HCT116 (cell line): Measurements from ENCODE around the gene PRRT2. TPM values are rescaled to one million over a fixed set of nuclear protein-coding genes. Genes with fewer than 3 reads are reported as not detected.

Source experiments
- ATAC-seq: fragments of 200-7000 bp; cut with Tn5 transposase; 2 replicates; pipeline ENCODE4 v1.9.1; 2020; ENCODE audit warnings: mild to moderate bottlenecking, moderate library complexity
- BruUV-seq: library from RNA; stranded (reverse); fragments of 400-500 nt; replicated peaks from 2 replicates; lab custom pipeline; 2021; lab: Mats Ljungman, UMichigan
- CTCF ChIA-PET: fragments of 300-600 bp; sonication (Branson Sonifier 250); formaldehyde crosslinking; loops from one replicate; lab custom pipeline; 2021; ENCODE audit warnings: antibody characterized with exemption; lab: Charles Lee
- POLR2A ChIA-PET: fragments of 300-600, 350-600 bp; sonication (Branson Sonifier 250); formaldehyde crosslinking; loops from one replicate; lab custom pipeline; 2021; ENCODE audit warnings: antibody characterized with exemption; lab: Charles Lee
- RAD21 ChIA-PET, 2 experiments: fragments of 300-600 bp; sonication (Branson Sonifier 250); formaldehyde crosslinking; loops; one replicate each; lab custom pipeline; 2023; ENCODE audit warnings: low total read pairs in 2 of 2; ENCODE audit not compliant: uncharacterized antibody in 2 of 2, unreplicated experiment in 2 of 2, low non-redundant PET in 1 of 2; lab: Charles Lee
- DNase-seq: peaks from one replicate; pipeline ENCODE4 v3.0.0-alpha.2; 2010; ENCODE audit warnings: low read depth, low spot score
- H2AFZ ChIP-seq: fragments of 200-600 bp; shearing (Covaris generic), sonication (generic); 2 replicates; pipeline ENCODE4 v1.6.1; 2017; ENCODE audit warnings: low read depth, mixed run types, mixed read lengths, antibody characterized with exemption, low read length; ENCODE audit not compliant: poor library complexity, severe bottlenecking
- H3K27ac ChIP-seq: 2 replicates; pipeline ENCODE4 v1.5.1; 2012; ENCODE audit warnings: low read depth, low read length
- H3K27me3 ChIP-seq: fragments of 200-600 bp; sonication (generic); 2 replicates; pipeline ENCODE4 v1.6.1; 2016; ENCODE audit warnings: mixed run types, low read length, mixed read lengths; ENCODE audit not compliant: insufficient read depth
- H3K36me3 ChIP-seq, 2 experiments: fragments of 200-500 bp in 1 of 2; fragments of 200-600 bp in 1 of 2; sonication (Bioruptor generic) in 1 of 2; sonication (generic) in 1 of 2; 2 replicates each; pipeline versions ENCODE4 v1.5.1 to v1.6.1; 2014 to 2016; ENCODE audit warnings: low read length in 2 of 2, inconsistent platforms in 1 of 2, mixed read lengths in 1 of 2, mixed run types in 1 of 2; ENCODE audit not compliant: insufficient read depth in 2 of 2, control insufficient read depth in 1 of 2
- H3K4me1 ChIP-seq, 2 experiments: fragments of 200-600 bp in 1 of 2; sonication (generic) in 1 of 2; 2 replicates each; pipeline versions ENCODE4 v1.5.1 to v1.6.1; 2012 to 2017; ENCODE audit warnings: low read length in 2 of 2, inconsistent platforms in 1 of 2, mild to moderate bottlenecking in 1 of 2, mixed read lengths in 1 of 2, mixed run types in 1 of 2, moderate library complexity in 1 of 2; ENCODE audit not compliant: insufficient read depth in 2 of 2, control insufficient read depth in 1 of 2
- H3K4me2 ChIP-seq: fragments of 200-600 bp; sonication (generic); 2 replicates; pipeline ENCODE4 v1.6.1; 2017; ENCODE audit warnings: mixed run types, low read length, mixed read lengths
- H3K4me3 ChIP-seq, 2 experiments: fragments of 200-600 bp in 1 of 2; sonication (generic) in 1 of 2; replicated peaks in 1 of 2; 2 replicates each; pipeline ENCODE4 v1.5.1; 2011 to 2016; ENCODE audit warnings: low read length in 2 of 2, control low read depth in 1 of 2, low read depth in 1 of 2, mild to moderate bottlenecking in 1 of 2, mixed read lengths in 1 of 2, mixed run types in 1 of 2
- H3K79me2 ChIP-seq: fragments of 200-600 bp; sonication (generic); 2 replicates; pipeline ENCODE4 v1.6.1; 2017; ENCODE audit warnings: mild to moderate bottlenecking, mixed run types, low read length, moderate library complexity, mixed read lengths; ENCODE audit not compliant: insufficient read depth
- H3K9ac ChIP-seq: fragments of 200-600 bp; sonication (generic); 2 replicates; pipeline ENCODE4 v1.6.1; 2016; ENCODE audit warnings: low read length, mixed read lengths
- H3K9me2 ChIP-seq: fragments of 200-600 bp; sonication (generic), shearing (Covaris generic); 2 replicates; pipeline ENCODE4 v1.6.1; 2017; ENCODE audit warnings: mixed run types, mild to moderate bottlenecking, moderate library complexity; ENCODE audit not compliant: insufficient read depth
- H3K9me3 ChIP-seq, 2 experiments: fragments of 200-500 bp in 1 of 2; fragments of 200-600 bp in 1 of 2; sonication (Bioruptor generic) in 1 of 2; sonication (generic) in 1 of 2; 2 replicates each; pipeline ENCODE4 v1.6.1; 2014 to 2017; ENCODE audit warnings: low read length in 2 of 2, mixed read lengths in 2 of 2, inconsistent platforms in 1 of 2, low read depth in 1 of 2, mild to moderate bottlenecking in 1 of 2, mixed run types in 1 of 2, moderate library complexity in 1 of 2; ENCODE audit not compliant: control insufficient read depth in 1 of 2, insufficient read depth in 1 of 2
- H4K20me1 ChIP-seq: fragments of 200-600 bp; sonication (generic), shearing (Covaris generic); 2 replicates; pipeline ENCODE4 v1.6.1; 2017; ENCODE audit warnings: mixed run types, mild to moderate bottlenecking, moderate library complexity; ENCODE audit not compliant: insufficient read depth
- CBX3 ChIP-seq: IDR thresholded peaks from 2 replicates; pipeline ENCODE4 v1.6.1; 2012; ENCODE audit warnings: low read depth
- CTCF ChIP-seq, 3 experiments: fragments of 200-600 bp in 1 of 3; sonication (generic) in 1 of 3; IDR thresholded peaks in 2 of 3; conservative IDR thresholded peaks in 1 of 3; 2 replicates each; pipeline ENCODE4 v1.5.1; 2012 to 2017; ENCODE audit warnings: low read depth in 2 of 3, low read length in 2 of 3, antibody characterized with exemption in 1 of 3, borderline replicate concordance in 1 of 3, control low read depth in 1 of 3, mild to moderate bottlenecking in 1 of 3, mixed read lengths in 1 of 3, mixed run types in 1 of 3, moderate library complexity in 1 of 3; ENCODE audit not compliant: insufficient read depth in 1 of 3
- ELF1 ChIP-seq: IDR thresholded peaks from 2 replicates; pipeline ENCODE4 v1.6.1; 2012; ENCODE audit warnings: low read depth, borderline replicate concordance
- EZH2 ChIP-seq: fragments of 200-600 bp; sonication (generic); IDR thresholded peaks from 2 replicates; pipeline ENCODE4 v1.6.1; 2017; ENCODE audit warnings: antibody characterized with exemption, mixed run types
- EZH2phosphoT487 ChIP-seq: fragments of 200-600 bp; IDR thresholded peaks from 2 replicates; pipeline ENCODE4 v1.6.1; 2018; ENCODE audit warnings: antibody characterized with exemption, borderline replicate concordance
- POLR2A ChIP-seq: IDR thresholded peaks from 2 replicates; pipeline ENCODE4 v1.7.0; 2011; ENCODE audit warnings: borderline replicate concordance; ENCODE audit not compliant: insufficient read depth, insufficient read length; ENCODE audit errors: extremely low read depth
- RAD21 ChIP-seq: IDR thresholded peaks from 2 replicates; pipeline ENCODE4 v1.6.1; 2012; ENCODE audit warnings: low read depth, mild to moderate bottlenecking
- SIN3A ChIP-seq: IDR thresholded peaks from 2 replicates; pipeline ENCODE4 v1.6.1; 2012; ENCODE audit warnings: low read depth
- YY1 ChIP-seq: IDR thresholded peaks from 2 replicates; pipeline ENCODE4 v1.6.1; 2011; ENCODE audit warnings: low read length, low read depth, moderate library complexity, mild to moderate bottlenecking; ENCODE audit not compliant: insufficient replicate concordance; ENCODE audit errors: extremely low read depth
- ZFX ChIP-seq: fragments of 450-650 bp; IDR thresholded peaks from 2 replicates; pipeline ENCODE4 v1.6.1; 2017
- ZNF274 ChIP-seq: fragments of 200-500 bp; sonication (Bioruptor generic); IDR thresholded peaks from 2 replicates; pipeline ENCODE4 v1.6.1; 2014; ENCODE audit warnings: mild to moderate bottlenecking, low read depth, low read length, inconsistent platforms
- intact Hi-C: fragments of 100-400 bp; cut with micrococcal nuclease; formaldehyde crosslinking; loops from 2 replicates; pipeline ENCODE4 v1.10.0; 2022
- total RNA-seq: library from RNA; stranded (reverse); gene quantifications from one replicate; pipeline ENCODE4 v1.2.1, GENCODE V29; 2021; ENCODE audit not compliant: unreplicated experiment
- TF ChIP-seq, protein P1 (sequence below): IDR thresholded peaks from 2 replicates; pipeline ENCODE4 v1.6.1; 2012

Gene PRRT2
- total RNA-seq, 1 experiment from 2014 or later, result 4.0 TPM

DNA sequence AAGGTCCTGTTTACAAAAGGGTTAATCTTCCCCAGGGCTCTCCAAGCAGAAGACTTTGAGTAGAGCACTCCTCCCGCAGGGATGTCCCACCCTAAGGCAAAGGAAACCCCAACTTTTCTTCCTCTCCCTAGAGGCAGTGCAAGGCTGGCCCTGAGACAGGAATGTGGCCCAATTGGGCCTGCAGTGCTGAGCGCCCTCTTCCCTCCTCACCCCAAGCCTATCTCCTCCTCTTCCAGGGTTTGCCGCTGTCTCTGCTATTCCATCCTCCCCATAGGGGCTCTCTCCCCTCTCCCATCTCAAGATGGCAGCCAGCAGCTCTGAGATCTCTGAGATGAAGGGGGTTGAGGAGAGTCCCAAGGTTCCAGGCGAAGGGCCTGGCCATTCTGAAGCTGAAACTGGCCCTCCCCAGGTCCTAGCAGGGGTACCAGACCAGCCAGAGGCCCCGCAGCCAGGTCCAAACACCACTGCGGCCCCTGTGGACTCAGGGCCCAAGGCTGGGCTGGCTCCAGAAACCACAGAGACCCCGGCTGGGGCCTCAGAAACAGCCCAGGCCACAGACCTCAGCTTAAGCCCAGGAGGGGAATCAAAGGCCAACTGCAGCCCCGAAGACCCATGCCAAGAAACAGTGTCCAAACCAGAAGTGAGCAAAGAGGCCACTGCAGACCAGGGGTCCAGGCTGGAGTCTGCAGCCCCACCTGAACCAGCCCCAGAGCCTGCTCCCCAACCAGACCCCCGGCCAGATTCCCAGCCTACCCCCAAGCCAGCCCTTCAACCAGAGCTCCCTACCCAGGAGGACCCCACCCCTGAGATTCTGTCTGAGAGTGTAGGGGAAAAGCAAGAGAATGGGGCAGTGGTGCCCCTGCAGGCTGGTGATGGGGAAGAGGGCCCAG, 1.0 kb downstream of the PRRT2 start:
- CTCF ChIA-PET, result interaction anchor here (0.6 to 1.4 kb wide), 2 partner anchors 35 to 1203 kb away, joined by 3 to 4 read pairs; no protein-coding TSS in a partner anchor
- Histone ChIP-seq H3K9ac (peak overlapping the region; percentile 95), H3K27me3 (no peaks in the 10 kb centered on the region), H3K4me3 (peak overlapping the region; percentile 36 to 66), H3K79me2 (peaks cover 40% of the 10 kb centered on the region), H3K9me2 (no peaks in the 10 kb centered on the region), H3K4me1 (peaks cover 38 to 78% of the 10 kb centered on the region in 2 experiments), H3K9me3 (no peaks in the 10 kb centered on the region), H3K36me3 (peaks cover 6 to 20% of the 10 kb centered on the region in 2 experiments; a peak in 3 of 4 replicates), H2AFZ (no peak overlapping the region), H3K4me2 (peak overlapping the region; percentile 99), H4K20me1 (no peaks in the 10 kb centered on the region), H3K27ac (peak overlapping the region; percentile 90; the same call in 1 of the 2 replicates)
- POLR2A ChIA-PET, result no interaction called here
- no peak for DNase-seq
- no peak for ATAC-seq
- BruUV-seq, result no TSS peak
- RAD21 ChIA-PET, result no interaction called here
- TF ChIP-seq, protein P1, sequence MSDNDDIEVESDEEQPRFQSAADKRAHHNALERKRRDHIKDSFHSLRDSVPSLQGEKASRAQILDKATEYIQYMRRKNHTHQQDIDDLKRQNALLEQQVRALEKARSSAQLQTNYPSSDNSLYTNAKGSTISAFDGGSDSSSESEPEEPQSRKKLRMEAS, result no peak
- TF ChIP-seq EZH2, result no peak
- no peak for TF ChIP-seq YY1
- no peak for TF ChIP-seq ELF1
- TF ChIP-seq RAD21, result no peak
- TF ChIP-seq POLR2A, result no peak
- no peak for TF ChIP-seq SIN3A
- no peak for TF ChIP-seq CTCF (IDR thresholded peaks at IDR 0.05 in 2 of 3, conservative IDR thresholded peaks at IDR 0.05 in 1 of 3; ENCODE audit: borderline replicate concordance in 1 of 3, insufficient read depth in 1 of 3, low read depth in 2 of 3, low read length in 2 of 3)
- no peak for TF ChIP-seq EZH2phosphoT487
- TF ChIP-seq ZFX, result no peak
- no peak for TF ChIP-seq CBX3
- TF ChIP-seq ZNF274, result no peak
- intact Hi-C loops, result no loop called here
